Skin epidermis (tissue), 12 donors: ENCODE data around the gene FGF14.

Source experiments
- H3K27ac ChIP-seq, 21 experiments: fragments of 200-600 bp; sonication (generic) in 11 of 21; one replicate each; pipeline ENCODE4 v1.5.0; 2020; ENCODE audit warnings: mild to moderate bottlenecking in 3 of 21, inconsistent platforms in 2 of 21, moderate library complexity in 2 of 21
- H3K4me3 ChIP-seq, 7 experiments: fragments of 200-600 bp; sonication (generic) in 2 of 7; one replicate each; pipeline ENCODE4 v1.5.0; 2020; ENCODE audit warnings: inconsistent platforms in 2 of 7, mild to moderate bottlenecking in 2 of 7, moderate library complexity in 1 of 7

FGF14 gene

DNA sequence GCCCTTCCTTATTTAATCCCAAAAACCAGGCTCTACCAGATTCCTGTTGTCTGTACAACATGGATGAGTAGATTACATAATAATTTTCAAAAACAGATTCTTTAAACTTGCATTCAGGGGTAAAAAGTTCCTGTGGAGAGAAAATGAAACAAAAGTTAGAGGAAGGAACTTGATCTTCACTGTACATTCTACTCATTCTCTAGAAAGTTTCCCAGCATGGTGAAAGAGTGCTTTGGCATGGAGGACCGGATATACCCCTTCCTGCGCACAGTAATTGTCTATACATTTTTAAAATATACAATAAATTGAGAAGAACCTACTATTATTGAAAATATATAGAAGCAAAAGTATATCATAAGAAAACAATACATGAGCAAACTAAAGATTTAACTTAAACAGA lies 675.2 kb downstream of the FGF14 start:
- Histone ChIP-seq H3K27ac (no peak overlapping the region), H3K4me3 (no peak overlapping the region)

DNA sequence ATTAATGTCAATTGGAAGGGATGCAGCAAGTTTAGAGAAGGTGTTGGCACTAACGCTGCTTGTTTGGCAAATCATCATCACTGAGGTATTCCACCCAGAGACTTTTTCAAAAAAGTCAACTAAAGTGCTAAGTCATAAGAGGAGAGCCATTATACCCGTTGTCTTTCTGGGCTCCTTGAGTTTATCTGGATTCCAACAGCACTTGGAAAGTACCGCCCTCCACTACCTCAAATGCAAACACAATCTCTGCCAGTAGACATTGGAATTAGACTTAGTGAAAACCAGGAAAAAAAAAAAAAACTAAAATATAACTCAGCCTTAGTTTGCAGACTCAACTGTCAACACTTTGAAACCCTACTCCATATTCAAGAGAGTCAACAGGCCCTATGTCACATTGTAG lies 683.4 kb downstream of the FGF14 start:
- Histone ChIP-seq H3K4me3 (no peak overlapping the region), H3K27ac (no peak overlapping the region)

DNA sequence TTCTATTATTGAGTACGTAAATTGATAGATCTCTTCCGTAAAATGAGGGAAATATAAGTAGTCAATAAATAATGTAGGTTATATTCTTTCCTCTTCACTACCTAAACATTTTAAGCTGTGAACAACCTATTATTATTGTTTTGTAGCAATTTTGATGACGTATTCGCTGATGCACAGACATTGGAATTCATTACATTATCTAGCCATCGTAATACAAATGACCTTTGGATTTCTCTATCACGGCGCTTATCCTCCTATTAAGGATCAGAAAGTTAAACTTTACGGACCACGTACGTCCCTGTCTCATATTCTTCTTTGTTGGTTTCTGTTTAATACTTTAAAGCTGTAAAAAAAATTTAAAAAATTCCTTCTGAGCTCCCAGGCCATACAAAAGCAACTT lies 684.5 kb downstream of the FGF14 start:
- Histone ChIP-seq H3K27ac (no peak overlapping the region), H3K4me3 (no peak overlapping the region)

DNA sequence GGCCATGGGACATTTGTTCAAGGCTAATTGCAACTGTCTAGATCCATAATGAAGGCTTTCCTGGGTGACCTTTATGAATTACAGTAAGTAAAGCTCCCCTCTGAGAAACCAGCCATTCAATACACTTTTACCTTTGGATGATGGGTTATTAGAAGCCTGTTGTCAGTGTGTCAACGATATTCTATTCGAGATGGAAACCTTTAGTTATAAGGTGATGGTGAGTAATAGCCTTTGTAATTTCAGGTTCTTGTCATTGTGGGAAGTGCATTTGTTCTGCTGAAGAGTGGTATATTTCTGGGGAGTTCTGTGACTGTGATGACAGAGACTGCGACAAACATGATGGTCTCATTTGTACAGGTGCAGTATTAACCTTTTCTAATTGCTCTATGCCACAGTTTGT lies 687.7 kb downstream of the FGF14 start:
- Histone ChIP-seq H3K27ac (no peak overlapping the region), H3K4me3 (no peak overlapping the region)

DNA sequence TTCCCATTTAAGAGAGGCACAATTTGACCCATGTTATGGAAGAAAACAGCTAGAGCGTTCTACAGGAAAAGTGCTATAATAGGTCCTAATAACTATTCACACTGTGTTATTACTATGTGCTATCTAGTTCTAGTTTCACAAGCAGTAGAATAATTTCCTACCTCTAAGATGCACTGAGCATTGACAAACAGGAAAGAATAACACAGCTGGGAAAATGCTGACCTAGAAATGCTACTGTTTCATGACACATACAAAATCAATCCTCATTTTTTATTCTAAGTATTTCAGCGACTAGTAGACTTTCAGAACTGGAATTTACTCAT lies 689.9 kb downstream of the FGF14 start:
- no peak overlapping the region for H3K27ac ChIP-seq
- no peak overlapping the region for H3K4me3 ChIP-seq

DNA sequence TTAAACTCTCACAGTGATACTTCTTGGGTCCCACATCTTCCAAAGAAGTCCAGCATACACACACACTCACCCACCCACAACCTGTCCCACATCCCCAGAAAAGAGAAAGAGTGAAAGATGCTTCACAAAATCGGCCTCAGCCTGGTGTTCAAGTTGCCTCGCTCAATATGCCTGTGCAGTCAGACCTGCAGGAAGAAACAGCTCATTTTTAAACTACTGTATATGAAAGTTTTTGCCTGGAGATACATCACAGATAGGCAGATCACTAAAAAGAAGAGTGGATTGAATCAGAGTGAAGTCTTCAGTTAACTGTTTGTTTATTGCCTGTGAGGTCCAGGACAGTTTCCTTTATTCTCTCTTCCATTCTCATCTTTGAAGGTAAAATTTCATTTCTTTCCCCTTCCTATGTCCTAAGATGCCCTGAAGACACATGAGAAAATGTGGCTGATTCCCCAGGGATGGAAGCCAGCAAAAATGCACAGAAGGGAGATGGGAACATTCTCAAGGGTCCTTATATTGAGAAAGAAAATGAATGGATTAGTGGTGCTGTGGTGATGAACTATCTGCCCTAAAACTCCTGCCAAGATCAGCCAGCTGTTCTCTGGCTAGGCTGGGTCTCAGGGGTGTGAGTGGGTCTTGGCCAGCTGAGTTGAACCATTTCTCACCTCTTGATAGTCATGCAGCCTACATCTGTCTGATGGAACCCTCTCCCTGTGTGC lies 690.4 kb downstream of the FGF14 start:
- Histone ChIP-seq H3K4me3 (no peak overlapping the region), H3K27ac (no peak overlapping the region)

DNA sequence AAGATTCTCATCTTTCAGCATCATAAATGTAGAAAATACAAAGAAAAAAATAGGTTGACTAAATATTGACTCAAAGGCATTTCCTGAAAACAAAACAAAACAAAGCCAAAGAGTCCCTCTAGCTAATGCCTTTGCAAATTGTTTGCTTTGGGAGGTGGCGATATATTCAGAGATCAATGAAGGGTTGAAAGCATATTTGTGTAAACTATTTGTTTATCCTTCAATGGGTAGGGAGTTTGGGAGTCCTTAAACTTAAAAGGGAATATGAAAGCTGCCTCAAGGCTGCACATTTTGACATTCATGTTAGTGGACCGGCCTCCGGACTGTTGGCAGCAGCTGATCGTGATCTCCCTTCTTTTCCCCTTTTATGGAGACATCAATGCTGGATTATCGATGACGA lies 691.9 kb downstream of the FGF14 start:
- Histone ChIP-seq H3K27ac (no peak overlapping the region), H3K4me3 (no peak overlapping the region)

DNA sequence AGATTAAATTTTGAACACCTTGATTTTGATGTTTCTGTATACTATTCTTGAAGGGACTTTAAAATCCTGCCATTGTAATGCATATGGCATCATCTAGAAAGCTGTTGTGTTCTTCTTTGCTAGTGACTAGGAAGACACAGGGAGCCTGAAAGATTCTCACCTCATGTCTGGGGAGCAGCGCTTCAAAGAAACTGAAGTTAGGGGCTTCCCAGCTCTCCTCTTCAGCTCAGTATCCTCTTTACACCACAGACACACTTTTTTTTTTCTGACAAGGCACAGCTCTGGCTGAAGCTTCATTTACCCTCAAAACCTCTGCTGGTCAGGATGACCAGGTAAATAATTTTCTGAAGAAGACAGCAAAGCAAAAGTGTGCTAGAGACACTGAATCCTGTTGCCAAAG lies 693.7 kb downstream of the FGF14 start:
- no peak overlapping the region for H3K27ac ChIP-seq

DNA sequence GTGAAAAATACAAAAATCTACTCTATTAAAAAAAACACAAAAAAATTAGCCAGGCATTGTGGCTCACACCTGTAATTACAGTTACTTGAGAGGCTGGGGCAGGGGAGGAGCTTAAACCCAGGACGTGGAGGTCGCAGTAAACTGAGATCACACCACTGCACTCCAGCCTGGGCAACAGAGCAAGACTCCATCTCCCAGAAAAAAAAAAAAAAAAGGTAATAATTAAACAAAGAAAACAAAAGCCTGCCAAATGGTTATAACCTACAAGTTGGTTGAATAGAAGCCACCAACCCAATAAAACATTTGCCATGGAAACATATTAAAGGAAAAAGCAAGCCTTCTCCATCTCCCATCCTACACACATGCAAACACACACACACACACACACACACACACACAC lies 694.2 kb downstream of the FGF14 start:
- Histone ChIP-seq H3K4me3 (no peak overlapping the region), H3K27ac (peak overlapping the region in 1 of 21 experiments; percentile 45)

More for the DNA sequence above, 693.7 kb downstream of the FGF14 start:
- no peak overlapping the region for H3K4me3 ChIP-seq

DNA sequence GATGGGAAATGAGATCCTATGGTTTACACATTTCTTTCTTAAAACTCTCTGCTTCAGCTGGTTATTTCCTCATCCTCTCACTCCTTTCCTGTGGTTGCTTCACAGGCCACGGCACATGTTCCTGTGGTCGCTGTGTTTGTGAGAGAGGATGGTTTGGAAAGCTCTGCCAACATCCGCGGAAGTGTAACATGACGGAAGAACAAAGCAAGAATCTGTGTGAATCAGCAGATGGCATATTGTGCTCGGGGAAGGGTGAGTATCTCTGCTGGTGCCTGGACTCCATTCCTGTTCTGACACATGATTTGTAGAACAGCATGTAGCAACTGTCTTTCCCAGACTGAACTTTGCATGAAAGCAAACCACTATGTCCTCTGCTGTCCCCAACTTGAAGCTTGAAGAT lies 695.2 kb downstream of the FGF14 start:
- Histone ChIP-seq H3K4me3 (no peak overlapping the region), H3K27ac (peak overlapping the region in 1 of 21 experiments; percentile 45)

DNA sequence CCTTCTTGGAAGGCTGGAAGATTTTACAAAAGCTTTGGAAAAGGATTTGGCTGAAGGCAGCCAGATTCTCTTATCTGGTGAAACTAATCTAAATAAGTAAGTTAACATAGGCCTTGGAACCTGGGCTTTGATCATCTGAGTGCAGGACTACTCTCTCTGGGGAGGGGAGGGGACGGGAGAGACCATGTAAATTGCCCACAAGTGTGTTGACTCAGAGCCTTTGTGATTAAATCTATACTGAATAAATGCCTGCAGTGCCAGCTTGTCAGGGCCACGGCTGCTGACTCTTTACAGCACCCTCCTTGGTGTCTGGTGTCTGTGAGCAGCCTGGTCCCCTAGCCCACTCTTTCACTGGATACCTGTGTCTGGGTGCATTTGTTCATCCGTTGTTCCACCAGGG lies 698.0 kb downstream of the FGF14 start:
- Histone ChIP-seq H3K27ac (no peak overlapping the region), H3K4me3 (no peak overlapping the region)

DNA sequence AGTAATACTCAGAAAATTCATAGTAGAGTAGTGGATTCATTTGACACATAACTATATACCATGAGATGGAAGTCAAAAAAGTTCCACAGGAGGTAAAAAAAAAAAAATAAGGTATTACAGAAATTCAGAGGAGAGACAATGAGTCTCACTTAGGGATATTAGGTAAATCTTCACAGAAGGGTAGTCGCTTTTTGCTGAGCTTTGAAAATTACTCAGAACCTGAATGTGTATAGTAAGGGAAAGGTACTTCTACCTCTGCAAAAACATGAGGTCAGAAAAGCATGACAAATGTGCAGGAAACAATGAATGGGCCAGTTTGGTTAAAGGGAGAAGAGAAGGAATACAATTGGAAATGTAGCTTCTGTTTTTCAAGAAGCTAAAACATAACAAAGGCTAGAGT lies 698.8 kb downstream of the FGF14 start:
- no peak overlapping the region for H3K27ac ChIP-seq

DNA sequence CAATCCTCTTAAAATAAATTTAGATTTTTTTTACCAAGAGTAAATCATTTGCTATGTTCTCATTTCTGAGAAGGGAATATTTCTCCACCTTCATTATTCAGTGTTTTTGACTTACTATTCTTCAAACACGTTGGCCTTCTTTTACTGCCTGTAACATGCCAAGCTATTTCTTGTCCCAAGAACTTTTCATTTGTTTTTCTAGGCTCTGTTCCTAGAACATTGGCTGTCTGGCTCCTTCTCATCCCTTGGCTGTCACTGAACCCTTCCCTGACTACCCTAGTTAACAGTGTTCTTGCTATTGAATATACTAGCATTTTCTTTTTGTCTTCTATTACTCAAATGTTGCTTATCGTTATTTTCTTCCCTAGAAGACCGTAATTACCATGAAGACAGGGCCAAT lies 701.2 kb downstream of the FGF14 start:
- no peak overlapping the region for H3K4me3 ChIP-seq

More for the DNA sequence above, 698.8 kb downstream of the FGF14 start:
- no peak overlapping the region for H3K4me3 ChIP-seq

DNA sequence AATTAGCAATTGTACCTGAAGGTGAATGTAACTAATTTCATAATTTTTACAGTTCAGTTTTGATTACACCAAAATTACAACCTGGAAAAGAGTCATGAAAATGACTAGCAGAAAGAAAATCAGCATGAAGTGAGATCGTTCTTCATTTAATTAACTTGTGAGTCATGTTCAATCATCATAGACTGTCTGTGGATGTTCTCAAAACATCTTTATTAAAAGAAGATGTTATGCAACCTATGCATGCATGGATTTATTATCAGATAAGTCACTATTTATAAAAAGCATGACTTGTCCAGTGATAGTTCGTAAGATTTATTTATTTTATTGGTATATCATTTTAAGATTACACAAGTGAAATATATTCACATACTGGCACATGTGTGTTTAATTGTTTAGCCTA lies 703.4 kb downstream of the FGF14 start:
- Histone ChIP-seq H3K27ac (peak overlapping the region in 2 of 21 experiments; percentile 24 to 66), H3K4me3 (no peak overlapping the region)

More for the DNA sequence above, 701.2 kb downstream of the FGF14 start:
- H3K27ac ChIP-seq: peak overlapping the region in 1 of 21 experiments; percentile 53

DNA sequence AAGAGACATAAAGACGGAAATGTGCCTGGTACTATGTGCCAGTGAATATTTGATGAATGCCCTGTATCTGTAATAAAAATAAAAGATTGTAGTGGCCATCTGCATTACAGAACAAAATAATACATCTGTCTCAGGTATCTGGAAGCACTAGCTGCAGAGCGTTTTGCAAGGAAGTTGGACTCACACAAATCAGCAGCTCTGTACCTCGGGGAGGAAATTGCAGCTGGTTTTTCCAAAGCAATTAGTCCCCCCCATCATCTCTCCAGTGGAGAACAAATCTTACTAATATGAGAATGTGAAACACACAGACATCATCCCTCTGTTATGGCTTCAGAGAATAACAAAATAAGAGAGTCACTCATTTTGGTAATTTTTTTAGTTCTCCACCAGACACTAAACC lies 704.1 kb downstream of the FGF14 start:
- H3K4me3 ChIP-seq: no peak overlapping the region

DNA sequence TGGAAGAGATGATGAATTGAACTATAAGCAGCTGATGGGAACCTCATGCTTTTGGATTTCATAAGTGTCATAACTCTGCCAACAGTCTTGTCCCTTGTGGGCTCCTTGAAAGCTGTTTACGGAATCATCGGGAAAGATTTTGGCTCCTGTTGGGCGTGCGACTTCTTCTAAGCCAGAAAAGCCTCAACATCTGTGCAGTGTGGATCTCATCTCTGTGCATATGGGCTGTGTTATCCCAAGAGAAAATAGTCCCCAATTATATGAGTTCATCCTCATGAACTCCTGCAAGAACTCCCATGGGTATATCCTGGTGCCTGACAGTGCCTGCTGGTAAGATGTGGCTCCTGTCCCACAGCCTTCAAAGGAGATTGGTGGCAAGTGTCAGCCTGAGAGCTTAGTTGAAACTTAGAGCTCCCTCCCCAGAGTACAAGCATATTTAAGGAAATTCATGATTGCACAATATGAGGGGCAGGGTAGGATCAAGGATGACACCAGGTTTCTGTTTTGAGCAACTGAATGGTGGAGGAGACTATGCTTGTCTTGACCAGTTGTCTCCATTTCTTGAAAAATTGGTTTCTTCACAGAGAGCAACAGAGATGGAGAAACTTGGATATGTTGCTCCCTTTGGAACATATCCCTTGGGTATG lies 705.9 kb downstream of the FGF14 start:
- no peak overlapping the region for H3K4me3 ChIP-seq
- H3K27ac ChIP-seq: no peak overlapping the region

More for the DNA sequence above, 704.1 kb downstream of the FGF14 start:
- H3K27ac ChIP-seq: no peak overlapping the region

DNA sequence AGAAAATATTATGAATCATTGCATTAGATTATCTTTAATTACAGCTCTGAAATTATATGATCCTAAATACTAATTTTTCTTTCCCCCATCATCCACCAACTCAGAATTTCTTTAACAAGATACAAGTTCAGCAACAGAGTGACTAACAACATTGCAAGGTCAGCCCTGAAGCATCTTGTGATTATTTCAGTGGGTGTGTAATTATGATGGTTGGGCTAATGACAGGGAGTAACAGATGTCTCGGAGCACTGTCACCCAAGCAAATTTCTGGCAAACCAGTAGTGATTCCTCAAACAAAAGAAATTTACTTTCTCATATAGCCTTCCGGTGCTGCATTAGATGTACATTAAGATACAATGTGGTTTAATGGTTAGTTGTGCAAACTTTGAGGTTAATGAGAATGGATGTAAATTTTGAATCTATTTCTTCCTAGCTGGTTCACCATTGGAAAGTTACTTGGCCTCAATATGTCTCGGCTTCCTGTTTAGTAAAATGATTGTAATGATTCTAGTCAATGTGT lies 710.4 kb downstream of the FGF14 start:
- no peak overlapping the region for H3K4me3 ChIP-seq
- no peak overlapping the region for H3K27ac ChIP-seq

DNA sequence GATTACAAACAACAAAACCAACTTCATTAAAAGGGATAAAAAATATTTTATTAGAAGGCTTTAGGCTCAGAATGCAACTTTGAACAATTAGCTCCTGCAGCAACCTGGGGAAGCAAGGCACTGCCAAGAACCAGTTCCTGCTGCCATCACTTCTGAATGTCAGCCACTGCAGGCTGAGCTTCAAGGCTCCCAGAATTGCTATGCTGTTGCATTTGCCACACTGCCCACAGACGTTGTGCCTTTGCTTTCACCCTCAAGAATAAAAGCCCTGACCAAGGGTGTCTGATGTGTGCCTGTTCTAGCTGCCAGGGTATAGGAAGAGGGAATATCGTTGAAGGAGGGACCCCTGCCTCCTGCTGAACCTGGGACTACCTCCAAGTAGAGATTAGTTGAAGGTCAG lies 711.0 kb downstream of the FGF14 start:
- Histone ChIP-seq H3K27ac (no peak overlapping the region), H3K4me3 (no peak overlapping the region)

DNA sequence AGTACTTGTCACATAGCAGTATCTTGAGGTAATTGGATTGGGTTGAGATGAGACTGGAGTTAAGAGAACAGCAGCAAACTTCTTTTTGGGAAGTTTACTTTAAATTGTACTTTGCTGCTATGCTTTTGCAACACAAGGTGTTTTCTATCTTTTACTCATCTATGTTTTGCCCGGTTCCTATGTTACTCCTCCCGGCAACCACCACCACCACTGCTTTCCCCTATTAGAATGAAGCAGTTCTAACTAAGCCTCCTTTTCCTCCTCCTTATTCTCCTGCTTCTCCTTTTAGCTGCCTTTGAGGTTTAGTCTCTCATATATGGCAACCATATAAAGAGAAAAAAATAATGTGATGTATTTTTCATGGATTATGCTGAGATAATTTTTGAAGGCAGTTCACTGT lies 715.8 kb downstream of the FGF14 start:
- no peak overlapping the region for H3K27ac ChIP-seq
- no peak overlapping the region for H3K4me3 ChIP-seq

DNA sequence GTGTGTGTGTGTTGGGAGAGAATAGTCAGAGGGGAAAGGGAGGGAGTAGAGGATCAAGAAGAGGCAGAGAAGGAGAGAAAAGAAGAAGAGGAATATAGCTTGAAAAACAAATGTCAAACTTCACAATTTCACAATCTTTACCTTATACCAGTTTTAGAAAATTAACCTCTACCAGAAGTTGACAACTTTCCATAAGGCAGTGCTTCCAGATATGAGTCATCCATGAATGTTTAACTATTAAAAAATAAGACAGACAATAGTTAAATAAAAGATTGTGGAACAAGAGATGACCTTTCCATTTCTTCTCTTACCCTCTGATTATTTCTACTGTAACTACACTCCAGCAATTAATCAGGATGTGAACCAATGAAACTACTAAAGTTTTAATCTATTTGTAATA lies 720.0 kb downstream of the FGF14 start:
- no peak overlapping the region for H3K27ac ChIP-seq
- no peak overlapping the region for H3K4me3 ChIP-seq

DNA sequence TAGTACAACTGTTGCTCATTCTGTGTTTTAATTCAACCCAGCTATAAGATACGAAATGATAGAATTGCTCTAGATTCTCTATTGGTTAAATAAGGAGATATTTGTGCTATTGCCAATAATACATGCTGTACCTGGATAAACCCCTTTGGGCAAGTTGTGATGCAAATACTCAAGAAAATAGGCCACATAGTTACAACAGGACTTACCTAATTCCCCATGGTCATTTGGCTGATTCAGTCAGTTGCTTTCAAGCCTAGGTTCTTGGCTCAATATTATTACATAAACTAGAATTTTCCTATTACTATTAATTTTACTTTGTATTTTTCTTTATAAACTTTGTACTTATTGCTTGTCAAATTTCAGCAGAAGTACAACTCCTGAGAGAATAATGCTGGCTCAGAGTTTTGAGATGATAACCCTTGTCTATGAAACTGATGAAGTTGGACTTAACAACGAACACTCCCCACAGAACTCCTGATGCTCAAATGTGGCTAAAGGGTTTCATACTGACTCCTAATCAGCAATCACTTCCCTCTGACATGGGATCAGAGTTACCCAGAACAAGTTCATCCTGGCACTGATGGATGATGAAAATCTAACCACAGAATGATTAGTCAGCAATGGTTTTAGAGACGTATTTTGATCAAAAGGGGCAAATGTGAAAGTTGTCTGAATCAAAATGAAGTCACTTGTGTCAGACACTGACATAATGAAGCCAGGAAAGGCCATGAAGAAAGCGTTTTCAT lies 728.3 kb downstream of the FGF14 start:
- Histone ChIP-seq H3K27ac (no peak overlapping the region), H3K4me3 (no peak overlapping the region)
